IMR-90 (cell line): ENCODE measurements around the gene ACOXL. TPM values are rescaled to one million over a fixed set of nuclear protein-coding genes. Genes with fewer than 3 reads are reported as not detected.

Experiments used
- BHLHE40 ChIP-seq: fragments of 150-350 bp; IDR thresholded peaks from 2 replicates; pipeline ENCODE4 v1.6.1; 2016; ENCODE audit warnings: mild to moderate bottlenecking, low read depth, low read length
- CEBPB ChIP-seq: IDR thresholded peaks from 2 replicates; pipeline ENCODE4 v1.6.1; 2012; ENCODE audit warnings: low read depth, low read length, improper control_type of control experiment
- CTCF ChIP-seq: conservative IDR thresholded peaks from 2 replicates; pipeline ENCODE4 v1.5.1; 2012; ENCODE audit warnings: mild to moderate bottlenecking, low read depth, low read length, improper control_type of control experiment
- FOS ChIP-seq: fragments of 150-350 bp; IDR thresholded peaks from 2 replicates; pipeline ENCODE4 v1.6.1; 2016; ENCODE audit warnings: low read depth, low read length
- POLR2A ChIP-seq: IDR thresholded peaks from 2 replicates; pipeline ENCODE4 v1.6.1; 2012; ENCODE audit warnings: mild to moderate bottlenecking, low read depth, low read length
- polyA plus RNA-seq, 3 experiments: library from polyadenylated mRNA; depleted of rRNA; stranded (reverse); fragments of >200 nt; gene quantifications; 2 replicates each; pipeline ENCODE4 v1.2.3, GENCODE V29; 2012; ENCODE audit warnings: low replicate concordance in 1 of 3
- total RNA-seq: library from RNA; depleted of rRNA; stranded (reverse); fragments of >200 nt; gene quantifications from 2 replicates; pipeline ENCODE4 v1.2.3, GENCODE V29; 2012

ACOXL gene
- total and polyA plus RNA-seq, 2 of the 4 experiments (the other 2 are of a cell fraction), result not detected

GRCh38 chr2:111122631-111123421, 390.5 kb downstream of the ACOXL start (continued):
- TF ChIP-seq CEBPB (0 out of 2 replicates have a peak, but pooled peaks have one; percentile 1), POLR2A (no peak), BHLHE40 (no peak; the same call in 1 of the 2 replicates), FOS (no peak), CTCF (no peak)
